ENCODE data around the gene ATL2.
A peak's percentile ranks its signal among the peaks of the same experiment; 100 is the strongest.
"Not testable (repeated sequence)": the region's sequence is repeated elsewhere in the genome, so short reads cannot be mapped to it uniquely, and the experiment has no call there.

ATL2 gene

DNA sequence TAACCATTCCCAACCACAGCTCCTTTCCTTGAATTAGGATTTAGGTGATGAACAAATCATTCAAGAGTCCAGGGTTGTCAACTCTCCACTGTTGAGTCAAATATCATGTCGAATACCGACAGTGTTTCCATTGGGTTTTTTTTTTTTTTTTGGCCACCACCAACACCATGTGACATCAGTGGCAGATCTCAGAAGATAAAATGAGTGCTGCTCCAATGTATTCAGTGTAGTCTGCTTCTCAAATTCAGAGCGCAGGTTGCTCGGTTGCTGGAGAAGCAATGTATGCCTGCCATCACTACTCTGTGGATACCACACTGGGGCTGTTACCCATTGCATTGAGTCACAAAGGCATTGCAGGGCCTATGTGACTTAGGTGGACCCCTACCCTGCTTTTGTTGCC, 10.8 kb upstream of the ATL2 start:
- no peak for DNase-seq

DNA sequence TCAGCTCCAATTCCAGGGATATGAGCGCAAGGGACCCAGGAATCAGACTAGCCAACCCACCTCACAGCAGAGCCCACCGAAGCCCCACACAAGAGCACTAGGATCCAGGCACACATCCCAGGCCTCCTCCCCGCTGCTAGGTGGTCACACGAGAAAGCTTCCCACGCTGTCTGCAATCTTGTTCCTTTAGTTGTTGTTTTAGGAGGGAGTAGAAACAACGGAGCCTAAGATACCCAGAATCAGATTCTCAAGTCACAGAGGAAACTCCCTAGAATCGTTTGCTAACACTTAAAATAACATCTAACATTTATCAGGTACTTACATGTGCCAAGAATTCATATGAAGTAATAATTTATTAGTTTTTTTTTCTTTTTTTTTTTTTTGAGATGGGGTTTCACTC, 9.7 kb upstream of the ATL2 start:
- no peak for DNase-seq

DNA sequence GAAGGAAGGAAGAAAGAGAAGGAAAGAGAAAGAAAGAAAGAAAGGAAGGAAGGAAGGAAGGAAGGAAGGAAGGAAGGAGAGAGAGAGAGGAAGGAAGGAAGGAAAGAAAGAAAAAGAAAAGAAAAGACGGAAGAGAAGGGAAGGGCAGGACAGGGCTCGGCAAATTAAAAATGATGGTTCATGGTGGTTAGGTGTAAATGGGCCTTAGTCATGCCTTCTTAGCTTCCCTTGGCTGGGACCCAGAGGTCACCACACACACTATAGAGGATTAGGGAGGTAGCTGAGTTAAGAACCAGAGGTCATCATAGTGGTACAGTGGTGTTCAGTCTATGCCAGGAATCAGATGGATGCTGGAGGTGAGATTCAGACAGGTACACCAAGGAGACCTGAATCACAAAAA, 9.3 kb upstream of the ATL2 start:
- DNase-seq: no peak

DNA sequence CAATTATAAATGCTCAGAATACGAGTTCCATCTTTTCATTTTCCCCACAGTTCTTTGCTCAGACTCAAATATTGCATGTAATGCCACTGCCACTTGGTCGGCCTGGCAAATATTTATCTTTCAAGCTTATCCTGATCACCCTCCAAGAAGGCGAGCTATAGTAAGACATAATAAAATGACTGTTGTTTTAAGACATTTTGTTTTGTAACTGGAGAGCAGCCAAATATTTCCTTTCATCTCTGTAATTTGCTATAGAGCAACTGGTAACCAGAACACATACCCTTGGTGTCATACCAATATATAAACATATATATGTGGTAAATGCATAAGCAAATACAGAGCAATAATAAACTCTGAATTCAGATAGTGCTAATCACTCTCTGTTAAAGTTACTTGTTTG, 7.3 kb upstream of the ATL2 start:
- DNase-seq: no peak

DNA sequence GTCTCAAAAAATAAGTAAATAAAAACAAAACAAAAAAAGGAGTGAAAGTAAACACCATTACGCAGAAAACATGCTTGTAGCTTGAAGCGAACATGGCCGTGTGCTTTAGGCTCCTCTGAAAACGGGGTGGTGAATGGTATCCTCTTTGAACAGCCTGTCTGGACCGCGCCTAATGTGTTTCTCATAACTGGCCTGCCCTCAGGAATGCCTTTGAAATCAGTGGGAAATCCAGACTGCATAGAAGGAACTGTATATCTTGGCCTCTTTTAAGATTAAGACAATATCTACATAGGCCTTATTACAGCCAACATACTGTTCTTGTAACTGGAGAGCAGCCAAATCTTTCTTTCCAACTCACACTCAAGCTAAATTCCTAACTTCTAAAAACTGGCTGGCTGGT, 6.7 kb upstream of the ATL2 start:
- not testable (repeated sequence) for DNase-seq

DNA sequence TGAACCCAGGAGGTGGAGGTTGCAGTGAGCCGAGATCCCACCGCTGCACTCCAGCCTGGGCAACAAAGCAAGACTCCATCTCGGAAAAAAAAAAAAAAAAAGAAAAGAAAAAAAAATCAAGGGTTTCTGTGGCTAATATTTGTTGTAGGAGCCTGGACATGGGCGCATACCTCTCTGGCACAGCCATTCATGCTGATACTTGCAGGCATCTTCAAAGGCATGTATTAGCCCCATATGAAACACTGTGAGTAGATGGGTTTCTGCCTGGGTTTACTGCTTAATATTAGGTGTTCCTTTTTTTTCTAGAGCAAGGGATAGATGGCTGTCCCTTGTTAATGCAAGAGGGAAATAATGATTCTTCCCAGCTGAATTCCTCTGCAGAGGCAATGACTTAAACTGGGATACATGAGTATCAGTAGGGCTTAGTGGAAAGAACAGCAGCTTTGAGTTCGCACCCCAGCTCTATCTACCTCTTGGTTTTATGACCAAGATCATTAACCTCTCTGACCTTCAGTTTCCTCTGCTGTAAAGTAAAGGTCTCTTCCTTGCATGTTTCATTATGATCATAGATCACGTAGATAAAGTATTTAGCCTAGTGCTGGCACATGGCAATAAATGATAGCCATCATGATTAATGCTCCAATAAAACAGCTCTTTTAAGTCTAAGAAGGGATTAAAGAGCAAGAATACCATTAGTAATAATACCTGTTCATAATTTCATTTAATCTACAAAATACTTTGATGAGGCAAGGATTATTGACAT, 4.5 kb upstream of the ATL2 start:
- no peak for DNase-seq

DNA sequence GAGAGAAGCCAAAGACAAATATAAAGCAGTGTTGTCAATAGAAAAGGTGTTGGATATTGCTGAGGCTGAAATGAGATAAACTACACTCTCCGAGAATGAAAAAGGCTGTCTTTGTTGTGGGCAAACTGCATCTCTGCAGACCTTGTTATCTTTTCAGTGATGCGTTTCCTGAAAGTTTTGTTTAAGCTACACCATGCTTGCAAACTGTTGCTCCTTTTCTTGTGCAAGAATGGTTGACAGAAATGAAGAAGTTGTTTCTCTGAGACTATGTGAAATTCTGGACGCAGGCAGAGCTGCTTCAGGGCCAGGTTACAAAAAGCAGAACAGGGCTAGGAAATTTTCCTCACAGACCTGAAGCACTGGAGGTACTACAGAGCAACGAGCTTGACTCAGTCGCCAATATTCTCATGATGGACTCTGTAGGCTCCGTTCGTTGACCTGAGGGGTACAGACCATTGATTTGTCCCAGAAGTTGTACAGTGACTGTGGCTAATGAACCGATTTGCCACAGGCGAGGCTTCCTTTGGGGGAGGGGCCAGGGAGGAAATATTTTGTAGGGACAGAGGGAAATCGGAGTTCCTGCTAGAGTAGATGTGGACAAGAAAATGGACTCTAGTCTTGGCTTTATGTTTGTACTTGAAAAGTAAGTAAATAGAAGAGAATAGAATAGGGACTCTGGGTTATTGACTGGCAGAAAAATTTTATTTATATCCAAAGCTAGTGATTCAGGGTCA, 3.5 kb upstream of the ATL2 start:
- DNase-seq: no peak

DNA sequence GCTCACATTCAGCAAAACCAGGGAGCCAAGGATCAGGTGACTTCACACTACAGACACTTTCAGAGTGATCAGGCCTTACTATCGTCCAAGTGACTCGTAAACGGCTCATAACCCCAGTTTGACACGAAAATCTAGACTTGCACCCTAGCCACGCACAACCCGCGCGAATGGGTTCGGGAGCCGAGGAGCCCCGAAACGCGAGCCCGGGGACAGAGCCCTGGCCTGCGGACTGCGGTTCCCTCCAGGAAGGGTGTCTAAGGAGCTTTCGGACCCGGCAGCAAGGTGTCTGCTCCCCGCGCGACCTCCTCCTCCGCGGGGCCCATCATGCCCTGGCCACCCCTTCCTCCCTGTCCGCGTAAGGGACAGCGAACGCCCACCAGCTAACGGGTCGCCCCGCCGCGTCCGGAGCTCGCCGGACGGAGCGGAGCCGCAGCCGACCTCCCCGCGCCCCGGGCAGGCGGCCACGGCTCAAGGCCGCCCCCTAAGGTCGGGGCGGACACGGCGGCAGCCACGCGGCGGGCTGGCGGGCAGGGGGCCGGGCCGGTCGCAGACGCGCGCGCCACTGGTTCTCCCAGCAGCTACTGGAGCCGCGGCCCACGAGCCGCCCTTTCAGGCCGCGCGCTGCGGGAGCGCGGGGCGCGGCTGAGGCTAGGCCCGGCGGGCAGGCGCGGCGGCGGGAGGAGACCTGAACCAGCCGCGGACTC, 575 bp downstream of the ATL2 start:
- DNase-seq: peak; percentile 29

DNA sequence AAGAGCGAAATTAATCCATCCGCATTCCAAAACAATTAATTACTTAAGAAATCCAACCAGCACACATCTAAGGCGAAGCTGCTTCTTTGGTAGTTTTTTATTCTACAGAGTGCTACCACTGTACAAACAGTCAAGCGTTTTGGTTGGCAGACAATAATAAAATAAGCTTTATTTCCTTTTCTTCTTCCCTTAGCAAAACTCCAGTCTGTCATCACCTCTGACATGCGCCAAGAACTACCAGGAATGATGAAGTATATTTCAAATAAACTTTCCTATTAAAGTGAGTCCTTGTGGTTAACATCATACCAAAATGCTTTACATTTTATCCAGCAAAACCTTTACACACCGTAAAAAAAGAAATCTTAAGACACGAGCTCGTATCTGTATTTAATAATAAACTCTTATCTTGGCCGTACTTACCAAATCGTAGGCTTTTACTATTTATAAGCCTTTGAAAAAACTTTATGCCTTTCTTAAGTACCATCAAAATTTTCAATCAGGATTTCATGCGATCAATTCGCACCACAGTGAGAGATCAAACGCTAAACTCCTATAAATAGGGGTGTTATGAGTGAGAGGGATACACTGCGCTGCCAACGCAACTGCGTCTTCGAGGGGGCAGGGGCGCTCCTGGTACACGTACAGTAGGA, 1.3 kb downstream of the ATL2 start:
- no peak for DNase-seq

DNA sequence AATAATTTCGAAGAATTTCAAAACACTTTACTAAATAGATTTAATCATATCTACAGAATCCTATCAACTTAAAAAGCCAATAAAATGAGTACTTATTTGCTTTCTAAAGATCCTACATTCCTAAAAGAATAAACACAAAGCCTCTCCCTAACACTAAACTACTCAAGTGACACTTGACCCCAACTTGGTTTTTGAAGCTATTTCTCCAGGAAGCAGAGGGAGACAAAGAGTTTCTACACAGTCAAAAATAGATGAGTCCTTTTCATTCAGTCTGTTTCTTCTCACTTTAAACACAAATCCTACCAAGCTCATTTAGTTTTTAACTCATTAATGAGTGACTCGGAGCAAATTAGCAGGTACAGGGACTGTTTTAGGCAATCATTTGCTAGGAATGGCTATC, 2.1 kb downstream of the ATL2 start:
- no peak for DNase-seq

DNA sequence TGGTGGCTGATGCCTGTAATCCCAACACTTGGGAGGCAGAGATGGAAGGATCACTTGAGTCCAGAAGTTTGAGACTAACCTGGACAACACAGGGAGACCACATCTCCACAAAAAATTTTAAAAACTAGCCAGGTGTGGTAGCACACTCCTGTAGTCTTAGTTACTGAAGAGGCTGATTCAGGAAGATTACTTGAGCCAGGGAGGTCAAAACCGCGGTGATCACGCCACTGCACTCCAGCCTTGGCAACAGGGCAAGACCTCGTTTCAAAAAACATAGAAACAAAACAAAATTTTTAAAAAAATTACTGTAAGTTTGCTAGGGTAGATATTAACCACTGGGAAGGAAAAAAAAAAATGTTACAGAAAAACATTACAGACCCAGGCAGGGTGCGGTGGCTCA, 5.8 kb downstream of the ATL2 start:
- DNase-seq: no peak

DNA sequence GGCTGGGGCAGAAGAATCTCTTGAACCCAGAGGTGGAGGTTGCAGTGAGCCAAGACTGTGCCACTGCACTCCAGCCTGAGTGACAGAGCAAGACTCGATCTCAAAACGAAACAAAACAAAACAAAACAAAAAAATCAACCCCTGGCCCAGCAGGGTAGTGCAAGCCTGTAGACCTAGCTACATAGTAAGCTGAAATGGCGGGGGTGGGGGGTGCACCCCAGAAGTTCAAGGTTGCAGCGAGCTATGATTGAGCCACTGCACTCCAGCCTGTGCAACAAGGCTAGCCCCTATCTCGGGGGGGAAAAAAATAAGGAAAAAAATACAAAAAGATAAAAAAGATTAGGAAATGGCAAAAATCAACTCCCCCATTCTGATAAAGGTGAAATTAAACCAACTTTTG, 6.4 kb downstream of the ATL2 start:
- no peak for DNase-seq

DNA sequence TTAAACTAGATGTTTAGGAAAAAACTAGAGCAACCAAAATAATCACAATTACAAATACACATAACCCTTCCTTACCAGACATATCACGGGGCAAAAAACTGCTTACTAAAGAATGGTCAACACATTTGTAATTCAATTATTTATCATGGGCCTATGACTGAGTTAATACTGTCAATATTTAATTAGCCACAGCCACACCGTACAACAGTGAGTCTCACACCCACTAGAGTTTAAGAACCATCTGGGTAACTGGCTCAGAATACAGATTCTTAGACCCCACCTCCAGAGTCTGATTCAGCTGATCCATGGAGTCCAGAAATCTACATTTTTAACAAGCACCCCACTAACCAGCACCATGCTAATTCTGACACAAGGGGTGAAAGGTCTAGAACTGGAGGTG, 14.8 kb downstream of the ATL2 start:
- DNase-seq: no peak

DNA sequence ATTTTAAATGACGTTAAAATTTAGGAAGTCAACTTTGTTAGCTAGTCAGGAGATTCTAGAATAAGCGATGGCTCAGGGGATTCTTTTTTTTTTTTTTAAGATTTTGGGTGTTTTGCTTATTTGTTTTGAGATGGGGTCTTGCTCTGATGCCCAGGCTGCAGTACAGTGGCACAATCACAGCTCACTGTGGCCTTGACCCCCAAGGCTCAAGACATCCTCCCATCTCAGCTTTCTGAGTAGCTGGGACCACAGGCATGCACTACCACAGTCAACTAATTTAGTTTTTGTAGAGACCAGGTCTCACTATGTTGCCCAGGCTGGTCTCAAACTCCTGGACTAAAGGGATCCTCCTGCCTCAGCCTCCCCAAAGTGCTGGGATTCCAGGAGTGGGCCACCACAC, 16.9 kb downstream of the ATL2 start:
- DNase-seq: no peak

DNA sequence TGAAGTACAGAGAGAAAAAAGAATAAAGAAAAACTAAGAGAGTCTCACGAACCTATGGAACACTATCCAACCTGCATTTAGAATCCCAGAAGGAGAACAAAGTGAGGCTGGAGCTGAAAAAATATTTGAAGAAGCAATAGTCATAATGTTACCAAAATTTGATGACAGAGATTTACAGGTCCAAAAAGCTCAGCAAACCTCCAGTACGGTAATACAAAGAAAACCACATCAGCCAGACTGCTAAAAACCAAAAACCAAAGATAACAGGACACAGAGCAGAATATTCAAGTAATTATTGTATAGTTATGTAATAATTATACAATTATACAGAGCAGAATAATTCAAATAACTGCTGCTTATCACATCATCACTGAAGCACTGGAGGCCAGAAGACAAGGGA, 23.7 kb downstream of the ATL2 start:
- no peak for DNase-seq

DNA sequence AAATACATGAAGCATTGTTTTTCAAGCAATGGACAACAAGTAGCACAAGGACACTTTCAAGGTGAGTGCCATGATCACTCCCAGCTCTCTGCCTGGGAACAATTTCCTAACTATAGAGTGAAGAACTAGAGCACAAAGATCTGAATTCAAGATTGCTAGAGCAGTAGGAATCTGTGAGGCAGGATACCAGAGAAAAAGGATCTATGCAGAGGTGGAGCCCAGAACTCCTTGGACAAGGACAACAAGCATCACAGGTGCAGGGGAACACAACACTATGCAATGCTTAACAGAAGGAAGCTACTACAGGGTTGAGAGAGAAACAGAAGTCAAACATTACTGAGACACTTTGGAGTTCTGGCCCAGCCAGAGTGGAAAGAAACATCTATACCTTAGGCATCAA, 24.7 kb downstream of the ATL2 start:
- no peak for DNase-seq

DNA sequence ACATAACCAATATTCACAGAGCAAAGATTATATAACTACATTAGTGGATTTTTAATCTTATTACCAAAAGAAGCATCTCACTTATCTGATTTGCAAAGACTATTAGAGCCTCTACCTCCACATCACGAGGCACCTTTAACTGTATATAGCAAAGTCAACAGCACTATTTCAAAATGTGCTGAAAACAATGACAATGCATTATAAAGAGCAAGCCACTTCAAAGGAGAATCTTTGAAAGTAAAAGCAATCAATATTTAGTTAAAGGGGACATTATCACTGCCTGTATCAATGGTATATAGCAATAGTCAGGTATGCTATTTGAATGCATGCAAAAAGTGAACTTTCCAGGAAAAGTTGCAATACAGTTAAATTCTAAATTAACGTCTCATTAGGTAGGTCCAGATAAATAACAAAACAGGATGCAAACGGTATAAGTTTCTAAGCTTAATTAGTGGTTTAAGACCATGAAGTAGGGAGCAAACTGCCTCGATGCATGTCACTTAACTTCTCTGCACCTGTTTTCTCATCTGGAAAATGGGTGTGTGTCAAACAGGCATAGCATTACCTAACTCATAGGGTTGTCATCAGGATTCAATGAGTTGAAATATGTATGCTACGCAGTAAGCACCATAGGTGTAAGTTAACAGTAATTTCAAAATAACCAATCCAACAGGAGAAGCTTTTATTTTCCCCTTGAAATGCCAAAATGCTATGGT, 31.6 kb downstream of the ATL2 start:
- no peak for DNase-seq

DNA sequence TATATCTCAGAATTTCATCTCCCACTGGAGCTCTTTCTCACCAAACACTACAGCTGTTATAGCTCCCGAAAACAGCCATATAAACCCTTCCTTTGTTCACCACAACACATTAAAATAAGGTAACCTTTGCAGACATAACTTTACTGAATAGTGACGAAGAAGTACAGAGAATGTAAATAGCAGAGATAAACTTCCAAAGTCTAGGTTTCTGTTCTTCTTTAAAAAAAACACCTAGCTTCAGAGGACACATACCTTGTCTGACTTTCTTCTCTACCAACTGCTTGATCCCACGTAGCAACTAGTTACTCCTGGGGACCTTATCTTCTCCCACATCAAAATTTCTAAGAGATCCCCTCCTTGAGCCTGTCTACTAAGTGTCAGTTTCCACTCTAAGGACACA, 32.3 kb downstream of the ATL2 start:
- no peak for DNase-seq

DNA sequence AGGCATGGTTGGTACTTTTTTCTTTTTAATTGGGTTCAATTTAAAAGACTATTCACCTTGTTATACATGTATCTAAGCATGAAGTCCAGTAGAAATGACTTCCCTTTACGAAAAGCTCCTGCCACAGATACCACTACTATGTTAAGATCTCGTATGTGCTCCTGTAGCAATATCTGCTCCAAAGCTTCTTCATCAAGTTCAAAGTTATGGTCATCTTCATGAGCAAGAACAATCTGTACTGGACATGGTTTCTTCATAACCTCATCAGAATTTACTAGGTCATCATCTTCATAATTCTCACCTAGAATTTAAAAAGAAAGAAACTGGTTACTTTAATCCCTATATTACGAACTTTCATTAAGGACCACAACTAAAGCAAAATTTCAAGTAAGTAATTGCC, 33.9 kb downstream of the ATL2 start:
- DNase-seq: no peak

DNA sequence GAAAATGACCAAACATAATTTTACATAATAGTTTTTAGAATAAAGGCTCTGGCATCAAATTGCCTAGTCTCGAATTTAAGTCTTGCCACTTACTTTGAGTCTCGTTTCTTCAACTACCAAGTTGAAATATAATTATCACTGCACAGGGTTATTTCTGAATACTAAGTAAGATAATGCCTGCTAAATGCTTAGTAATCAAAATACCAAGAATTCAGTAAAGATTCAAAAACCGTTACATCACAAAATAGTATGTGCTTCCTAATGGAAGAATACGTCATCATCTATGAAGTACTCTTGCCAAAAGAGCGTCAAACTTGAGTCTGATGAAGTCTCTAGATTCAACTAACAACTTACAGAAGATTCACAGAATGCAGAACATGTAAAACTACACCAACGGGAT, 40.5 kb downstream of the ATL2 start:
- no peak for DNase-seq

DNA sequence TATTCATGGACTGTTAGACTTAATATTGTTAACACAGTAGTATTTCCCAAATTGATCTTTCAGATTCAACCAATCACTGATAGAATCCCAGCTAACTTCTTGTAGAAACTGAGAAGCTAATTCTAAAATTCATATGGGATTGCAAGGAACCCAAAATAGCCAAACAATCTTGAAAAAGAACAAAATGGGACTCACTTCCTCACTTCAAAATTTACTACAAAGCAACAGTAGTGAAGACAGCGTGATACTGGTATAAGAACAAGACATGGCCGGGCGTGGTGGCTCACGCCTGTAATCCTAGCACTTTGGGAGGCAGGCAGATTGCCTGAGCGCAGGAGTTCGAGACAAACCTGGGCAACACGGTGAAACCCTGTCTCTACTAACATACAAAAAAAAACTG, 46.3 kb downstream of the ATL2 start:
- DNase-seq: no peak

DNA sequence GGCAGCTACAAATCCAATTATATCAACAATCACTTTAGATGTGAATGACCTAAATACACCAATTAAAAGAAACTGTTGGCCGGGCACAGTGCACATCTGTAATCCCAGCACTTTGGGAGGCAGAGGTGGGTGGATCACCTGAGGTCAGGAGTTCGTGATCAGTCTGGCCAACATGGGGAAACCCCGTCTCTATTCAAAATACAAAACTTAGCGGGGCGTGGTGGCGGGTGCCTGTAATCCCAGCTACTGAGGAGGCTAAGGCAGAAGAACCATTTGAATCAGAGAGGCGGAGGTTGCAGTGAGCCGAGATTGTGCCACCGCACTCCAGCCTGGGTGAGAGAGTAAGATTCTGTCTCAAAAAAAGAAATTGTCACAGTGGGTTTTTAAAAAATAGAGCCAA, 49.5 kb downstream of the ATL2 start:
- DNase-seq: no peak

DNA sequence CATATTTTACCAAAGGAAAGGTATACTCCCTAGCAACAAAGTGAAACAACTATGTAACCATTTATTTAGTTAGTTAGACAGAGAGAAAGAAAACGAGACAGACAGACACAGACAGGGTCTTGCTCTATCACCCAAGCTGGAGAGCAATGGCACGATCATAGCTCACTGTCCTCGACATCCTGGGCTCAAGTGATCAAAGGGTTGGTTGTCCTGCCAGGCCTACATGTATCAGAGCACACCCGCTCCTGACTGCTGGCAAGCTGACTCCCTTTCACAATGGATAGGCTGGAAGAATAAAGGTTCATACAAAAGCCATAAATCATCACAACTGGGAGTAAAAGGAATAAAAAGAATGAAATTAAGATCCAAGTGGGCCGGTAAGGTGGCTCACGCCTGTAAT, 53.5 kb downstream of the ATL2 start:
- no peak for DNase-seq
